ENCODE results near the gene OPCML. TPM values are rescaled to one million over a fixed set of nuclear protein-coding genes. Genes with fewer than 3 reads are reported as not detected.

The OPCML gene
- total and polyA plus RNA-seq, 4 donors, result under 0.01 to 1.3 (median 0.88) TPM; not detected in 1

DNA sequence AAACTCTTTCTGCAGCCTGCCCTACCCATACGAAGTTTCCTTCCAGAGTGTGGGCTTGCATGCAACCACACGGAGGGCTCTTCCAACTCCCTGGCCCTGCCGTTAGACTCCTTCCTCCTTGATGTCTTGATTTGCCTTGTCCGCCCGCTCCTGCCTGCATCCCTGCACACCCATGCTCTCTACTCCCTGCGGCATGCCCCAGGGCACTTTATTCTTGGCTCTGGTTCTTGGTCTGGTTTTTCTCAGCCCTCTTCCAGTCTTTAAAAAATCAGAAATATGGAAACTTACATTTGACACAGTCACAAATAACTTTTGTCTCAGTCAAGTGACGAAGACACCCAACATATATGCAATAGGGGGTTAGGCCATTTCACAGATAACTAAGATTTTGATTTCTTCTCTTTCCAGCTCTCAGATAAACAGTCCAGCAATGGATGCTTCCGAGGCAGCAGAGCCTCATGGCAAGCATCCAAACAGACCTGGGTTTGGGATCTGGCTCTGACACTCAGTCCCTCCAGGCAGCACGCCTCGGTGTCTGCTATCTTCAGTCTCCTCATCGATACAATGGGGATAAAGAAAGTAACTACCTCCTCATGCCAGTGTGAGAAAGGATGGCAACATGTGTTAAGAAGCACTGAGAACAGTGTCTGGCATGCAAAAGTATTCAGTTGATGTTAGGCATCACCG, 15.7 kb upstream of the OPCML start:
- ATAC-seq (ENCODE audit: low FRiP score) (no peak), DNase-seq (no peak)
- no peaks in the 10 kb centered on the region for H3K27me3 ChIP-seq (ENCODE audit: control insufficient read depth in 1 of 2, insufficient read depth in 2 of 2, low read length in 1 of 2)
- H3K27ac ChIP-seq (ENCODE audit: low read depth in 1 of 2, low read length in 2 of 2), result no peak overlapping the region
- no peaks in the 10 kb centered on the region for H3K36me3 ChIP-seq (ENCODE audit: control insufficient read depth in 1 of 2, insufficient read depth in 2 of 2, low read length in 1 of 2)
- H3K4me1 ChIP-seq (ENCODE audit: control insufficient read depth in 1 of 2, insufficient read depth in 2 of 2, low read length in 2 of 2), result no peaks in the 10 kb centered on the region
- intact Hi-C loops (cut with DNase I), result no loop called here
- H3K9me3 ChIP-seq (ENCODE audit: control insufficient read depth, low read length), result no peaks in the 10 kb centered on the region
- H3K4me3 ChIP-seq (ENCODE audit: low read length in 2 of 2), result no peak overlapping the region
- WGBS, 2 donors, result 74 to 81% methylated on average over 12 of the region's 12 CpGs

DNA sequence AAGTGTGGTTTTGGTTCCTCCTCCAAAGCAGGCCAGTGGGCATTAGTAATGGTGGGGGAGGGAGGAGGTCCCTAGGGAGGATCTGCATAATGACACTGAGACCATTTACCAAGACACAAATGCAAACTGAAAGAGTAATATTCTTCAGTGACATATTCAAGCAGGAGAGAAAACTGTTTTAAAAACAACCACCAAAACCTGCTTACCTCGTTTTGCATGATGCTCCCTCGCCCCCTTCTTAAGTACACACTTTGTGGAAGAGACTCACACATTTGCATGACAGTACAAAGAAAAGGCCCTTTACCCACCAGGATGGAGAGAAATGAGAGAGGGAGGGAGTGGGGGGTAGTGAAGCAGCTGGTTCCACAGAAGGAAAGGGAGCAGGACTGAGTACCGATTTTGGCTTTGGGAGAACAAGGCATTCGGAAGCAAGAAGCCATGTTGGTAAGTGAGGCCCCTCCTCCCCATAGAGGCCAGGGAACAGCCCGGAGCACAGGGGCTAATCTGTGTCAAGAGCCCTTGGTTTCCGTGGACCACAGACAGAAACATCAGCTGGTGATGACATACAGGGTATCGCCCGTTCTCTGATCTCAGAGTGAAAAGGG, 13.0 kb upstream of the OPCML start:
- H3K27ac ChIP-seq (ENCODE audit: low read depth in 1 of 2, low read length in 2 of 2), result no peak overlapping the region
- peaks cover 0 to 3% of the 10 kb centered on the region in 2 donors for H3K27me3 ChIP-seq (ENCODE audit: control insufficient read depth in 1 of 2, insufficient read depth in 2 of 2, low read length in 1 of 2)
- no peak for DNase-seq
- H3K4me1 ChIP-seq (ENCODE audit: control insufficient read depth in 1 of 2, insufficient read depth in 2 of 2, low read length in 2 of 2), result no peaks in the 10 kb centered on the region
- H3K36me3 ChIP-seq (ENCODE audit: control insufficient read depth in 1 of 2, insufficient read depth in 2 of 2, low read length in 1 of 2), result no peaks in the 10 kb centered on the region
- no peak for ATAC-seq (ENCODE audit: low FRiP score)
- intact Hi-C loops (cut with DNase I), result no loop called here
- WGBS, 2 donors, result 88 to 94% methylated on average over 8 of the region's 8 CpGs
- H3K4me3 ChIP-seq (ENCODE audit: low read length in 2 of 2), result no peak overlapping the region
- H3K9me3 ChIP-seq (ENCODE audit: control insufficient read depth, low read length), result no peaks in the 10 kb centered on the region

DNA sequence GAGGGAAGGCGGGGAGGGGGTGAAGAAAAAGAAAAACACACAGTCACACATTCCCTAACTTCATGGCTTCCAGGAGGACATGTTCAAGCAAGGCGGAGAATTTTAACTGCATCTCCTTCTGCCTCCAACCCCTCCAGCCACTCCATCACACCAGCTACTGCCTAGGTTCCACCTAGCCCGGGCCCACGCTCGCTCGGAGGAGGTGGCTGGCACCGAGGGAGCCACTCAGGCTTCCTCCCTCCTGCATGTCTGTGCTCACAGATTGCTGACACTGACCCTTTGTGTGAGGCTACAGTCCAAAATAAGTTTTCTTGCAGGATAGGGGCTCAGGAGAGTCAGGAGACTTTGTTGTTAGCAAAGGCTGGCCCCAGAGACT, 9.4 kb upstream of the OPCML start:
- DNase-seq, result no peak
- intact Hi-C loops (cut with DNase I), result no loop called here

DNA sequence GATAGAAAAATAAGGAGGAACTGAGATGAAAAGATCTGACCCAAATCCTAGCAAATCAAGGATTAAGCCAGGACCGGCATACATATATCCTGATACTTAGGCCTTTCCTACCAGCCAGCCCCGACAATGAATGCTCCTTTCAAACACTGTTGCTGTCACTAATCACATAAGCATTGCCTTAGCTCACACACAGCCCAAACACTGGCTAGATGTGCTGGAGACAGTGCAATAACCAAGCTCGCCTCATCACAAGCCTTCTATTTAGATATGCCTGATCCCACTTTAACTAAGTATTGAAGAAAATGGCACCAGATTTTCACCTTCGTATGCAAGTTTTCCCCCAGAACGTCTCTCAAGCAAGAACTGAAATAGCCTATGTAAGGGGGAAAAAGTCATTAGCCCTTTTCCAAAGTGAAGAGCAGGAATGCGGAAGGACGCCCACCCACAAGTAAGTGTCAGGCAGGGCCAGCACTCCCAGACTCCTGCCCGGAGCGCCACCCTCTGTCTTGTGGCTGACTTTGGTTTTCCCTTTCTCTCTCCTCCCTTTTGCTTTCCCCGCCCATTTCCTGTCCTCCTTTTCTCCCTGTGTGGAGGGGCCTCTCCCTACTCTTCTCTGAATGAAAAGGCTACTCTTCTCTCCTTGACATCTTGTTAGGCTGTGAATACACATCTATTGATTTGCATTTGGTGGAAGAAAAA, 8.9 kb upstream of the OPCML start:
- intact Hi-C loops (cut with DNase I), result no loop called here
- ATAC-seq (ENCODE audit: low FRiP score), result no peak
- Histone ChIP-seq H3K4me1 (ENCODE audit: control insufficient read depth in 1 of 2, insufficient read depth in 2 of 2, low read length in 2 of 2) (no peaks in the 10 kb centered on the region), H3K27ac (ENCODE audit: low read depth in 1 of 2, low read length in 2 of 2) (no peak overlapping the region), H3K9me3 (ENCODE audit: control insufficient read depth, low read length) (no peaks in the 10 kb centered on the region), H3K36me3 (ENCODE audit: control insufficient read depth in 1 of 2, insufficient read depth in 2 of 2, low read length in 1 of 2) (no peaks in the 10 kb centered on the region), H3K4me3 (ENCODE audit: low read length in 2 of 2) (no peak overlapping the region), H3K27me3 (ENCODE audit: control insufficient read depth in 1 of 2, insufficient read depth in 2 of 2, low read length in 1 of 2) (peaks cover 0 to 3% of the 10 kb centered on the region in 2 donors)
- 89 to 92% methylated on average over 10 of the region's 10 CpGs for WGBS, 2 donors
- no peak for DNase-seq

More for the DNA sequence above, 9.4 kb upstream of the OPCML start:
- H3K27me3 ChIP-seq (ENCODE audit: control insufficient read depth in 1 of 2, insufficient read depth in 2 of 2, low read length in 1 of 2), result peaks cover 0 to 3% of the 10 kb centered on the region in 2 donors
- ATAC-seq (ENCODE audit: low FRiP score), result no peak
- no peaks in the 10 kb centered on the region for H3K36me3 ChIP-seq (ENCODE audit: control insufficient read depth in 1 of 2, insufficient read depth in 2 of 2, low read length in 1 of 2)
- no peaks in the 10 kb centered on the region for H3K4me1 ChIP-seq (ENCODE audit: control insufficient read depth in 1 of 2, insufficient read depth in 2 of 2, low read length in 2 of 2)
- H3K27ac ChIP-seq (ENCODE audit: low read depth in 1 of 2, low read length in 2 of 2), result no peak overlapping the region
- WGBS, 2 donors, result 86 to 88% methylated on average over 7 of the region's 7 CpGs
- H3K4me3 ChIP-seq (ENCODE audit: low read length in 2 of 2), result no peak overlapping the region
- H3K9me3 ChIP-seq (ENCODE audit: control insufficient read depth, low read length), result no peaks in the 10 kb centered on the region

DNA sequence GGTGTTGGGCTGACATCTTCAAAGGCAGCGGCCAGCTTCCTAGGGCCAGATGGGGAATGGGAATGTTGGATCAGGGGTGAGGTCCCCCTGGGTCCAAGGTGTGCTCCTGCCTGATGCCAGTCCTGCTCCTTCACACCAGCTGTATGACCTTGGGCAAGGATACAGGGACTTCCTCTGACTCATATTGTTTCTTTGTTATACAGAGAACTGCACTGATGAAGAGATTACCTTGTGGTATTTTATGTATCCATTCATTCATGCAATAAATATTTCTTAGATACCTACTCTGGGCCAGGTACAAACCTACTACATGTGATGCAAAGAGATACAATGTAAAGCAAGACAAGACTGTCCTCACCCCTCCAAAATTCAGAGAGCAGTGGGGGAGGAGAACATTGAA, 3.9 kb upstream of the OPCML start:
- Histone ChIP-seq H3K36me3 (ENCODE audit: control insufficient read depth in 1 of 2, insufficient read depth in 2 of 2, low read length in 1 of 2) (no peaks in the 10 kb centered on the region), H3K27ac (ENCODE audit: low read depth in 1 of 2, low read length in 2 of 2) (no peak overlapping the region), H3K4me1 (ENCODE audit: control insufficient read depth in 1 of 2, insufficient read depth in 2 of 2, low read length in 2 of 2) (no peaks in the 10 kb centered on the region), H3K27me3 (ENCODE audit: control insufficient read depth in 1 of 2, insufficient read depth in 2 of 2, low read length in 1 of 2) (peaks cover 0 to 3% of the 10 kb centered on the region in 2 donors), H3K4me3 (ENCODE audit: low read length in 2 of 2) (no peak overlapping the region), H3K9me3 (ENCODE audit: control insufficient read depth, low read length) (no peaks in the 10 kb centered on the region)
- intact Hi-C loops (cut with DNase I), result no loop called here
- ATAC-seq (ENCODE audit: low FRiP score), result no peak
- WGBS, 2 donors, result 93 to 100% methylated on average over 1 of the region's 1 CpG
- no peak for DNase-seq

DNA sequence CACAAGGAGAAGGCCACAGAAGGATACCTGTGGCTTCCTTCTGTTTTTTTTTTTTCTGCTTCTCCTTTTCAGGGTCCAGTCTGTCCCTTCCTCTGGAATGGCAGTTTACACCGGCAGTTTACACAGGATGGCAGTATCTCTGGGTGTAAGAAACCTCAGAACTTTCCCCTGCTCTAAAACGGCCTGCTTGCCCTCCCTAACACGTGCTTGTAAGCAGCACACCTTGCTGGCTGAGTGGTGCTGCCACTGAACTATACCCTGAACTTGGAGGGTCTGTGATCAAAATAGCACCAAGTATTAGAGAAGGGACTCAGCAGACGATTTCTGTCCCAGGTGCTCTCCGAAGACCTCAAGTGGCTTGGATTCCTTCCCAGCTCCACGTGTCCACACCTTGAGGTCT, 904 bp upstream of the OPCML start:
- intact Hi-C loops (cut with DNase I), result no loop called here

DNA sequence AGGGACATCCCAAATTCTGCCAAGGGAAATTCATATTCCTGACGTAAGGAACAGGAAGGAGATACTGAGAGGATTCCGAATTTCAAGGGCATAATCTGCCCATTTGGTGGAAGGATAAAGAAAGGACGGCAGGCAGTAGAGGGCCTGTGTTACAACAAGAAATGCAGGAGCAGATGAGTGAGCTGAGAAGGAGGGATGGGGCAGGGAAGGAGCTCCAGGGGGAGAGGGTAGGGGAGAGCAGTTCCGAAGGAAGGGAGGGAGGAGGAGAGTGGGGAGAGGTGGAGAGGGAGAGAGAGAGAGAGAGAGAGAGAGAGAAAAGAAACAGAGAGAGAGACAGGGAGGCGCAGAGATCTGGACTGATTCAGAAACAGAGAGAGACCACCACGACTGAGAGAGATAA, 843 bp downstream of the OPCML start:
- H3K9me3 ChIP-seq (ENCODE audit: control insufficient read depth, low read length), result no peaks in the 10 kb centered on the region
- no peak overlapping the region for H3K4me3 ChIP-seq (ENCODE audit: low read length in 2 of 2)
- intact Hi-C loops (cut with DNase I), result no loop called here
- H3K36me3 ChIP-seq (ENCODE audit: control insufficient read depth in 1 of 2, insufficient read depth in 2 of 2, low read length in 1 of 2), result no peaks in the 10 kb centered on the region
- no peak for ATAC-seq (ENCODE audit: low FRiP score)
- no peaks in the 10 kb centered on the region for H3K27me3 ChIP-seq (ENCODE audit: control insufficient read depth in 1 of 2, insufficient read depth in 2 of 2, low read length in 1 of 2)
- WGBS, 2 donors, result 26 to 33% methylated on average over 6 of the region's 6 CpGs
- DNase-seq, result no peak
- no peak overlapping the region for H3K27ac ChIP-seq (ENCODE audit: low read depth in 1 of 2, low read length in 2 of 2)
- H3K4me1 ChIP-seq (ENCODE audit: control insufficient read depth in 1 of 2, insufficient read depth in 2 of 2, low read length in 2 of 2), result no peaks in the 10 kb centered on the region

More for the DNA sequence above, 904 bp upstream of the OPCML start:
- no peak for DNase-seq
- Histone ChIP-seq H3K4me3 (ENCODE audit: low read length in 2 of 2) (no peak overlapping the region), H3K27me3 (ENCODE audit: control insufficient read depth in 1 of 2, insufficient read depth in 2 of 2, low read length in 1 of 2) (no peaks in the 10 kb centered on the region), H3K9me3 (ENCODE audit: control insufficient read depth, low read length) (no peaks in the 10 kb centered on the region), H3K4me1 (ENCODE audit: control insufficient read depth in 1 of 2, insufficient read depth in 2 of 2, low read length in 2 of 2) (no peaks in the 10 kb centered on the region), H3K36me3 (ENCODE audit: control insufficient read depth in 1 of 2, insufficient read depth in 2 of 2, low read length in 1 of 2) (no peaks in the 10 kb centered on the region), H3K27ac (ENCODE audit: low read depth in 1 of 2, low read length in 2 of 2) (no peak overlapping the region)
- no peak for ATAC-seq (ENCODE audit: low FRiP score)
- 82 to 85% methylated on average over 6 of the region's 6 CpGs for WGBS, 2 donors

DNA sequence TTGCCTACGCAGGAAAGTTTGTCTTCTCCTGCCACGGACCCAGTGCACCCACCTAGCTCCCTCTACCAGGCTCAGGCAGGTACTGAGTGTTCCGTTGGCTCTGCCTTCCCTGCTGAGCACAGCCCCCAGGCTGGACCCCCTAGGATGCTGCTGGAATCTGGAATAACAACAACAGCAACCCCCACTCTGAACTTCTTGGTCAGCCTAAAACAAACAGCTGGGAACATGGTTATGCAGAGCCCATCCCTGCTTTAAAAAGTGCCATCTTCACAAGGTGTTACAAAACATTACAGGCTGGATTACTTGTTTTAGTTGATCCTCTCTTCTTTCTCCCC, 1.8 kb downstream of the OPCML start:
- Histone ChIP-seq H3K36me3 (ENCODE audit: control insufficient read depth in 1 of 2, insufficient read depth in 2 of 2, low read length in 1 of 2) (no peaks in the 10 kb centered on the region), H3K4me3 (ENCODE audit: low read length in 2 of 2) (no peak overlapping the region), H3K27me3 (ENCODE audit: control insufficient read depth in 1 of 2, insufficient read depth in 2 of 2, low read length in 1 of 2) (no peaks in the 10 kb centered on the region), H3K27ac (ENCODE audit: low read depth in 1 of 2, low read length in 2 of 2) (no peak overlapping the region), H3K4me1 (ENCODE audit: control insufficient read depth in 1 of 2, insufficient read depth in 2 of 2, low read length in 2 of 2) (no peaks in the 10 kb centered on the region), H3K9me3 (ENCODE audit: control insufficient read depth, low read length) (no peaks in the 10 kb centered on the region)
- 64 to 72% methylated on average over 3 of the region's 3 CpGs for whole genome bisulfite sequencing, 2 donors
- intact Hi-C loops (cut with DNase I), result no loop called here
- DNase-seq, result no peak
- no peak for ATAC-seq (ENCODE audit: low FRiP score)
